ENCODE data around the gene FMO3. TPM values are rescaled to one million over a fixed set of nuclear protein-coding genes. Genes with fewer than 3 reads are reported as not detected.

The FMO3 gene
- total RNA-seq, 1 donor from 2014 or later = not detected

DNA sequence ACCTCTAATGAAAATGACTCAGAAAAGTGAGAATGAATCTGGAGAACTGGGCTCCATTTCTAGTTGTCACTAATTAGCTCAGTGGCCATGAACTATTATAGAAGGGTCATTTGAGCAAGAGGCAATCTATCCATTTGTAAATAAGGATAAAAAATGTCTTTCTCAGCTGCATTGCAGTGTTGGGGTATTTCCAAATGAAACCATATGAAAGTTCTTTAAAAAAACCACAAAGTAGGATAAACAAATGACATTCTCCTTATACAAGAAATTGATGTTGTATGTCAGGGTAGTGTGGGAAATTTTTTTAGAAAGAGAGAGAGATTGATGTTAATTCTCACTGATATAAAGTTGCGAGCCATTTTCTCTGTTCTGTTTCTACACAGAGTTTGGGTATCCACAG is 26.0 kb downstream of the FMO3 start:
- no peak overlapping the region for H3K4me3 ChIP-seq (ENCODE audit: low read depth, low read length)
- TF ChIP-seq, protein P1, sequence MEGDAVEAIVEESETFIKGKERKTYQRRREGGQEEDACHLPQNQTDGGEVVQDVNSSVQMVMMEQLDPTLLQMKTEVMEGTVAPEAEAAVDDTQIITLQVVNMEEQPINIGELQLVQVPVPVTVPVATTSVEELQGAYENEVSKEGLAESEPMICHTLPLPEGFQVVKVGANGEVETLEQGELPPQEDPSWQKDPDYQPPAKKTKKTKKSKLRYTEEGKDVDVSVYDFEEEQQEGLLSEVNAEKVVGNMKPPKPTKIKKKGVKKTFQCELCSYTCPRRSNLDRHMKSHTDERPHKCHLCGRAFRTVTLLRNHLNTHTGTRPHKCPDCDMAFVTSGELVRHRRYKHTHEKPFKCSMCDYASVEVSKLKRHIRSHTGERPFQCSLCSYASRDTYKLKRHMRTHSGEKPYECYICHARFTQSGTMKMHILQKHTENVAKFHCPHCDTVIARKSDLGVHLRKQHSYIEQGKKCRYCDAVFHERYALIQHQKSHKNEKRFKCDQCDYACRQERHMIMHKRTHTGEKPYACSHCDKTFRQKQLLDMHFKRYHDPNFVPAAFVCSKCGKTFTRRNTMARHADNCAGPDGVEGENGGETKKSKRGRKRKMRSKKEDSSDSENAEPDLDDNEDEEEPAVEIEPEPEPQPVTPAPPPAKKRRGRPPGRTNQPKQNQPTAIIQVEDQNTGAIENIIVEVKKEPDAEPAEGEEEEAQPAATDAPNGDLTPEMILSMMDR (IDR thresholded peaks at IDR 0.05; ENCODE audit: insufficient read depth, low read length, severe bottlenecking) = no peak
- peaks cover 2% of the 10 kb centered on the region for H3K27me3 ChIP-seq (ENCODE audit: control insufficient read depth, insufficient read depth, low read length)
- H3K36me3 ChIP-seq (ENCODE audit: control insufficient read depth, insufficient read depth, low read length) = no peaks in the 10 kb centered on the region
- DNase-seq (ENCODE audit: low read depth) (no peak), FAIRE-seq (no peak)

DNA sequence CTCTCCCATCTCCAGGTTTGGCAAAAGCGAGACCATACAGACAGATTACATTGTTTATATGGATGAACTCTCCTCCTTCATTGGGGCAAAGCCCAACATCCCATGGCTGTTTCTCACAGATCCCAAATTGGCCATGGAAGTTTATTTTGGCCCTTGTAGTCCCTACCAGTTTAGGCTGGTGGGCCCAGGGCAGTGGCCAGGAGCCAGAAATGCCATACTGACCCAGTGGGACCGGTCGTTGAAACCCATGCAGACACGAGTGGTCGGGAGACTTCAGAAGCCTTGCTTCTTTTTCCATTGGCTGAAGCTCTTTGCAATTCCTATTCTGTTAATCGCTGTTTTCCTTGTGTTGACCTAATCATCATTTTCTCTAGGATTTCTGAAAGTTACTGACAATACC is 26.4 kb downstream of the FMO3 start:
- Histone ChIP-seq H3K36me3 (ENCODE audit: control insufficient read depth, insufficient read depth, low read length) (no peaks in the 10 kb centered on the region), H3K4me3 (ENCODE audit: low read depth, low read length) (no peak overlapping the region), H3K27me3 (ENCODE audit: control insufficient read depth, insufficient read depth, low read length) (peaks cover 2% of the 10 kb centered on the region)
- FAIRE-seq (no peak), DNase-seq (ENCODE audit: low read depth) (no peak)
- TF ChIP-seq, protein P1 (IDR thresholded peaks at IDR 0.05; ENCODE audit: insufficient read depth, low read length, severe bottlenecking) = no peak

DNA sequence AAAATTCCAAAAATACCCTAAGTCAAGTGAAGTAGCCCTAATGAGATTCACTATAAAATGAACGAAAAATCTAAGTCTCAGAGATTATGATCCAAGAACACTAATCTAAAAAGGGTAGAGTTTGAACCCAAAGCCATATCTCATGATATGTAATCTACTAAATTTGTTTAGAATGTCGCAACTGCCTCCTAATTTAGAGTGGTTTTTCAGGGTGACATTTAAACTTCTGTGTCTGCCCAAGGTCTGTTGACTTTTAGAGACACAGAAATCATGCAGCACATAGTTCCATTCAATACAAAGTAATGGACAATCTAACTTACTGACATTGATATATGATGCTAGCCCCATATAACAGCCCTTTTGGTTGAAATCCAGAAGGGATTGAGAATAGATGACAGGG is 28.9 kb downstream of the FMO3 start:
- DNase-seq (ENCODE audit: low read depth) = no peak
- TF ChIP-seq, protein P1 (IDR thresholded peaks at IDR 0.05; ENCODE audit: insufficient read depth, low read length, severe bottlenecking) = no peak
- Histone ChIP-seq H3K36me3 (ENCODE audit: control insufficient read depth, insufficient read depth, low read length) (no peaks in the 10 kb centered on the region), H3K4me3 (ENCODE audit: low read depth, low read length) (no peak overlapping the region), H3K27me3 (ENCODE audit: control insufficient read depth, insufficient read depth, low read length) (peaks cover 2% of the 10 kb centered on the region)
- no peak for FAIRE-seq

DNA sequence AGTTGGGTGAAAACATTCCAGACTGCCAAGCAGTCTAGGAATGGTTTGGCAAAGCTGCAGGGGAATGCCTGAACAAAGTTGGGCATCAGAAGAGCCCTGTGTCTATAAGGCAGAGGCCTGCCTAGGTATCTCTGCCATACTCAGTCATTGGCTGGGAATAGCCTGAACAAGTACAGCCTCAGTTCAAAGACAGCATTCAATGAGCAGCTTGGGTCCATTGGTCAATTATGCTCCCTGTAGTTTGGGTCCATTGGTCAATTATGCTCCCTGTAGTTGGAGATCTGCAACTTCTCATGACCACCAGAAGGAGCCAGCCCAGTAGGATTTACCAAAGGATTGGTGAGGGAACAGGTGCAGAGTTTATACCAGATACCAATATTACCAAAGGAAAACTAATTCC is 31.6 kb downstream of the FMO3 start:
- FAIRE-seq = no peak
- TF ChIP-seq, protein P1 (IDR thresholded peaks at IDR 0.05; ENCODE audit: insufficient read depth, low read length, severe bottlenecking) = no peak
- H3K36me3 ChIP-seq (ENCODE audit: control insufficient read depth, insufficient read depth, low read length) = no peaks in the 10 kb centered on the region
- H3K27me3 ChIP-seq (ENCODE audit: control insufficient read depth, insufficient read depth, low read length) = no peaks in the 10 kb centered on the region
- H3K4me3 ChIP-seq (ENCODE audit: low read depth, low read length) = no peak overlapping the region
- no peak for DNase-seq (ENCODE audit: low read depth)

DNA sequence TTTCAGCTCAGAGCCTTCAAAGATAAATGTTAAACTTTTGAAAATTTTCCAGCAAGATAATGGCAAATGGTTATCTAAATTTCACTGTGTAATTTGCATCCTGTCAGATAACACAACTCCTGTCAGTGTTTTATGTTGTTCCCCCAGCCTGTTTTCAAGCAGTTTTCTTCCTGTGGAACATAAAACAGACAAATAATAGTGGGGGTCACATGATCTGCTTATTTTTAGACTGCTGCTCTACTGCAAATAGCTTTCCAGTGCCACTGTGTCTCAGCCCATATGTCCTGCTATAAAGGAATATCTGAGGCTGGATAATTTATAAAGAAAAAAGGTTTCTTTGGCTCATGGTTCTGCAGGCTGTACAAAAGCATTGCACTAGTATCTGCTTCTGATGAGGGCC is 32.2 kb downstream of the FMO3 start:
- DNase-seq (ENCODE audit: low read depth) (no peak), FAIRE-seq (no peak)
- H3K27me3 ChIP-seq (ENCODE audit: control insufficient read depth, insufficient read depth, low read length) = no peaks in the 10 kb centered on the region
- no peak overlapping the region for H3K4me3 ChIP-seq (ENCODE audit: low read depth, low read length)
- TF ChIP-seq, protein P1 (IDR thresholded peaks at IDR 0.05; ENCODE audit: insufficient read depth, low read length, severe bottlenecking) = no peak
- no peaks in the 10 kb centered on the region for H3K36me3 ChIP-seq (ENCODE audit: control insufficient read depth, insufficient read depth, low read length)

DNA sequence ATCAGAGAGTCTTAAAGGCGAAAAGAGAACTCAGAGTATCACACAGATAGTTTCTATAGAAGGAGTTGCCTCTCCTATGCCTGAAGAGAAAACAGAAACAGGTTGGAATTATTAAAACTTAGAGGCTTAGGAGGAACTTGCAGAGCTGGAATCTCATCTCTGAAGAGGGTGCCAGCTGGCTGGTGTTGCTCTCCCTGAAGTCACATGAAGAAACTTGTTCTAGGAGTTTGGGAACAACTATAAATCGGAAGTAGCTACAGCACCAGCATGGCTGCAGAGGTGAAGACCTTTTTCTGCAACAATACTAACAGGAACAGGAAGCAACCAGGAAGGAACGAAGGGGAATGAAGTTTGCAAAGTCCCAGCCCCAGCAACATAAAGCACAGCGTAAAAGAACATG is 35.8 kb downstream of the FMO3 start:
- H3K27me3 ChIP-seq (ENCODE audit: control insufficient read depth, insufficient read depth, low read length) = no peaks in the 10 kb centered on the region
- FAIRE-seq = no peak
- H3K36me3 ChIP-seq (ENCODE audit: control insufficient read depth, insufficient read depth, low read length) = no peaks in the 10 kb centered on the region
- DNase-seq (ENCODE audit: low read depth) = peak; percentile 30
- TF ChIP-seq, protein P1 (IDR thresholded peaks at IDR 0.05; ENCODE audit: insufficient read depth, low read length, severe bottlenecking) = no peak
- H3K4me3 ChIP-seq (ENCODE audit: low read depth, low read length) = no peak overlapping the region

All from bronchial epithelial cell (primary cell).